DMS114 treated with DMSO at 0.1 percent for 48 hours (cell line): ENCODE data around the gene MYO1F.
"Not testable (repeated sequence)": the region's sequence is repeated elsewhere in the genome, so short reads cannot be mapped to it uniquely, and the experiment has no call there.

ENCODE experiments used
- DNase-seq: peaks from one replicate; lab custom pipeline; 2025; ENCODE audit not compliant: unreplicated experiment; lab: John Stamatoyannopoulos, UW

The MYO1F gene

DNA sequence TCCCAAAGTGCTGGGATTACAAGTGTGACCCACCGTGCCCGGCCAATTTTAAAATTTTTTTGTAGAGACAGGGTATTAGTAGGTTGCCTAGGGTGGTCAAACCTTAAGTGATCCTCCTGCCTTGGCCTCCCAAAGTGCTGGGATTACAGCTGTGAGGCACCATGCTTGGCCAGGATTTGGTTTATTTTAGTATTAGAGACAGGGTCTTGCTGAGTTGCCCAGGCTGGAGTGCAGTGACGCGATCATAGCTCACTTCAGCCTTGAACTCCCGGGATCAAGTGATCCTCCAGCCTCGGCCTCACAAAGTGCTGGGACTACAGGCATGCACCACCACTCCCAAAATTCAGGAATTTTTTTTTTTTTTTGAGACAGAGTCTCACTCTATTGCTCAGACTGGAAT, 57.9 kb downstream of the MYO1F start:
- no peak for DNase-seq

DNA sequence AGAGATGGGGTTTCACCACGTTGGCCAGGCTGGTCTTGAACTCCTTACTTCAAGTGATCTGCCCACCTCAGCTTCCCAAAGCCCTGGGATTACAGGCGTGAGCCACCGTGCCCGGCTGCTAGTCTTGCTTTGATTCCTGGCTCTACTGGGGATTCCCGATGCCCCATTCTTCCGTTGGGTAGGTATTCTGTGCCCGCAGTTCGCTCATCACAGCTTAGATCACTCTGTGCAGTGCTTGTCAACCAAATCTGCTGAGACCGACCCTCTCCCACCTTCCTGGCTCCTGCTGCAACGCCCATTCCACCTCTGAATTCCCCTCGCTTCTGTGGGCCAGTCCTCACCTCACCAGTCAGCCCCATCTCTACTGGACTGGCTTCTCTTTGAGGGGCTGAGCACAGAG, 58.7 kb downstream of the MYO1F start:
- DNase-seq = no peak

DNA sequence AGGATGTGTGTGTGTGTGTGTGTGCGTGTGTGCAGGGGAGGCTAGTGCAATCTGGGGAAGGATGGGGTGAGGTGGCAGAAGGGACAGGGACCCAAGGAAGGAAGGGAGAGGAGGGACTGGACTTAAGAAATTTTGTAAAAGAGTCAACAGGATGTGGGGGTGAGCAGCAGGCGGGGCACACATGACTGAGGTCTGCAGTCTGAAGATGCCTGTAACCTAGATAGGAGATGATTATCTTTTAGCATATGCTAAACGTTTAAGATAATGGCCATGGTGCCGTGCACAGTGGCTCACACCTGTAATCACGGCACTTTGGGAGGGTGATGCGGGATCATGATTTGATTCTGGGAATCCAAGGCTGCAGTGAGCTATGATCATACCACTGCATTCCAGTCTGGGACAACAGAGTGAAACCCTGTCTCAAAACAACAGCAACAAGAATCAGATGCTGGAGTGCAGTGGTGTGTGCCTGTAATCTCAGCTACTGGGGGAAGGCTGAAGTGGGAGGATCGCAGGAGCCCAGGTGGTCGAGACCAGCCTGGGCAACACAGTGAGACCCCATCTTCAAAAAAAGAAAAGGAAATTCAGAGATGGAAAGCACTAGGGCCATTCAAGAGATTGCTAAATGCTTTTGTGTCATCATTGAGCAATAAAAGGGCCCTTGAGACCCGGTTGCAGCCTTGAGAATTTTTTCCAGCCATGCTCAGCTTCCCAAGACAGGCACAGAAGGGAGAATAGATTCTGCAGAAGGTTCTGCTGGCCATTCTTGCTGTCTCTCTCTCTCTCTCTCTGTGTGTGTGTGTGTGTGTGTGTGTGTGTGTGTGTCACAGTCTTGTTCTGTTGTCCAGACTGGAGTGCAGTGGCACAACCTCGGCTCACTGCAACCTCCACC, 59.4 kb downstream of the MYO1F start:
- no peak for DNase-seq

DNA sequence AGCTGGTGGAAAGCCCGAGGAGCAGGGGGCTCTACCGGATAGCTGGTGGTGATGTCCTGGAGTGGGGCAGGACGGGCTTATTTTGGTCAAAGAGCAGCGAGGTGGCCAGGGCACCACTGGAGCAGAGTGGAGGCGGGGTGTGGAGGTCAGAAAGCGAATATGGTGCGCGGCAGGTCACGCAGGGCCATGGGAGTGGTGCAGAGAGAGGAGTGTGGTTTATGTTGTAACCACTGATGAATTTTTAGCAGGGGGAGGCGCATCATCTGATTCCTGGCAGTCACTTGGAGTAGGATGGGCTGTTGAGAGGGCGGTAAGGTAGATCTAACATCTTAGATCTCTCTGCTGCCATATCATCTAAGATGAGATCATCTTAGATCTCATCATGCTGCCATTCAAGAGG, 61.9 kb downstream of the MYO1F start:
- DNase-seq = no peak

DNA sequence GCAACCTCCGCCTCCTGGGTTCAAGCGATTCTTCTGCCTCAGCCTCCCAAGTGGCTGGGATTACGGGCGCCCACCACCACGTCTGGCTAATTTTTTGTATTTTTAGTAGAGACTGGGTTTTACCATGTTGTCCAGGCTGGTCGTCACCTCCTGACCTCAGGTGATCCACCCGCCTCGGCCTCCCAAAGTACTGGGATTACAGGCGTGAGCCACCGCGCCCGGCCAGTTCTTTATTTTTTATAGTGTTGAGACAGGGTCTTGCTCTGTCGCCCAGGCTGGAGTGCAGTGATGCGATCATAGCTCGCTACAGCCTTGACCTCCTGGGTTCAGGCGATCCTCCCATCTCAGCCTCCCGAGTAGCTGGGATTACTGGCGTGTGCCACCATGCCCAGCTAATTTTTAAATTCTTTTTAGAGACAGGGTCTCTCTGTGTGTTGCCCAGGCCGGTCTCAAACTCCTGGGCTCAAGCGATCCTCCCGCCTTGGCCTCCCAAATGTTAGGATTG, 62.7 kb downstream of the MYO1F start:
- DNase-seq = not testable (repeated sequence)

DNA sequence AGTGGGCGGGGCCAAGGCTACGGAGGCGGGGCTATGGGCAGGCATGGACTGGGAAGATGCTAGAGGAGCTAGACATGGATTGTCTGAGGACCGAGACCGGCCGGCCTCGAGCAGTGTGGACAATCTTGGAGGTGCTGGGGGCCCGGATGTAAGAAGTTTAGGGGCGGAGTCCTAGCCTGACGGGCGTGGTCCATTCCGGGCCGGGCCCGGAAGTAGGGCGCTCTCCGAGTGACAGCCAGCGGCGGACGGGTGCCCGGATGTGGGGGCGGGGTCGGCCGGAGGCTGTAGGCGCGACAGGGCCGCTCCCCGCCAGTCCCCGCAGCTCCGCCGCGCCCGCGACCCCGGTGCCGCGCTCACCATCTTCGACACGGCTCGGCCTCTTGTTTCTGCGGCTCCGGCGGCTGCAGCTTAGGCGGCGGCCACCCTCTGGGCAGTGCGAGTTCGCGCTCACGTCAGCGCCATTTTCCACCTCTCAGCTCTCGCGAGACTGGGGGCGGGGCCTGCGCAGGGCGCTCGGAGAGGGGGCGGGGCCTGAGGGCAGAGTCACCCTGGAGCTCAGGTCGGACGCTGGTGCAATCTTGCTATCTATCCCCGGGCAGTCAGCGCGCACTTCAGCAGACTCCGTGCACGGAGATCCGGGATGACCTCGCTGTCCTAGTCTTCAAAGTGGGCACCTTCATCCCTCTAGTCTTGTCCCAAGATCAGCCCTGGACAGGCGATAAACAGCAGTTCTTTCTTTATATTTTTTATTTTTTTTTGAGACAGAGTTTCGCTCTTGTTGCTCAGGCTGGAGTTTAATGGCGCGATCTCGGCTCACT, 63.3 kb downstream of the MYO1F start, which contains the start of gene ZNF414:
ZNF414 (minus strand) TSS at position 481 of the 818 bp plus-strand sequence; CDS start at position 360, 121 bp downstream.
- DNase-seq = peak; percentile 79

DNA sequence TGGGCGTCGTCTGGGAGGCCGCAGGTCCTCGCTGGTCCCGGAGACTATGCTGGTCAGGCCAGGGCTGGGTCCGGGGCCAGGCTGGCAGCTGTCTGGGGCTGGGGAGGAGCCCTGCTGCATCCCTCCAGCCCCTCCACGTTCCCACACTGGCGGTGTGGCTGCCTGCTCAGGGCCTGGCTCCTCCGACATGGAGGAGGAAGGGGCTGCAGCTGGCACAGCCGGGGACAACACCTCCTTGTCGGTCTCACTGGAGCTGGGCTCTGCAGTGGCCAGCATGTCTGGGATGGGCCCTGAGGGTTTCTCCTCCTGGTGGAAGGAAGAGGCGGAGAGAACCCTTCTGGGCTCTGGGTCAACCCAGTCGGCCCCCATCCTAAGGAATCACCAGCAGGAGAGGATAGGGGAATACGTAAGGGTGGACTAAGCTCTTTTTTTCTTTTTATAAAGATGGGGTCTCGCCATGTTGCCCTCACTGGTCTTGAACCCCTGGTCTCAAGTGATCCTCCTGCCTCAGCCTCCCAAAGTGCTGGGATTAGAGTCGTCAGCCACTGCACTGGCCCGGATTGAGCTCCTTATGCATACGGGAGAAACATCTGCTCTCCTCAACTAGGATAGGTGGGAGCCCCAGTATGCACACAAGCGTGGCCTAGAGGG, 64.1 kb downstream of the MYO1F start:
- DNase-seq = no peak

DNA sequence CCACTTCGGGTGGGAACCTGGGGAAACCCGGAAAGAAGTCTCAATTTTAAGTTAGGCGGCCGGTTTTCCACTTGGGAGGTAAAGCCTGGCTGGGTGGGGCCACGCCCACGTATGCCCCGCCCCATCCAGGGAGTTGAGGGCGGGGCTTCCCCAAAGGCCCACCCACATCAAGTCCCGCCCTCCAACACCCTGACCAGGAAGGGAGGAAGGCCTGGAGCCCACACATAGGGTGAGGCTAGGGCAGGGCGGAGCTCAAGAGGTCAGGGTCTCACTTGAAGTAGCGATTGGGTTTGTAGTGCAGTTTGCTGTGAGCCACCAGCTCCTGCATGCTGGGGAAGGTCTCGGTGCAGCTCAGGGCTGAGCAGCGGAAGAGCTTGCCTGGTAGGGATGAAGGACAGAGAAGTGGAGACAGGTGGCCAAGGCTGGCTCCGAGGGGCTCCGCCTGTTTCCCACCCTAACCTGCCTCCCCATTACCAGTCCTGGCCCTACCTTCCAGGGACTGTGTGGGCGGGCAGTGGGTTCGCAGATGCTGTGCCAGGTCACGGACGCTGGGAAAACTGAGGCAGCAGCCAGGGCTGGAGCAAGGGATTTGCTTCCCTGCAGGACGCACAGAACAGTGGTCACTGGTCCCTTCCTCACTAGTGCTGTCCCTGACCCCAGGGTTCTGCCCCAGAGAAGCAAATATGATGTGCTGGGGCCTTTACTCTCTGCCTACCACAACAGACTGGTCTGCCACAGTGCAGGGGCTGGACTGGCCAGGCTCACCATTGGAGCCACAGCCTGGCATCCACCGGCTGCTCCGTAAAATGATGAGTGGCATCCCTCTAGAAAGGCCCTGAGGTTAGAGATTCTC, 64.9 kb downstream of the MYO1F start:
- no peak for DNase-seq

DNA sequence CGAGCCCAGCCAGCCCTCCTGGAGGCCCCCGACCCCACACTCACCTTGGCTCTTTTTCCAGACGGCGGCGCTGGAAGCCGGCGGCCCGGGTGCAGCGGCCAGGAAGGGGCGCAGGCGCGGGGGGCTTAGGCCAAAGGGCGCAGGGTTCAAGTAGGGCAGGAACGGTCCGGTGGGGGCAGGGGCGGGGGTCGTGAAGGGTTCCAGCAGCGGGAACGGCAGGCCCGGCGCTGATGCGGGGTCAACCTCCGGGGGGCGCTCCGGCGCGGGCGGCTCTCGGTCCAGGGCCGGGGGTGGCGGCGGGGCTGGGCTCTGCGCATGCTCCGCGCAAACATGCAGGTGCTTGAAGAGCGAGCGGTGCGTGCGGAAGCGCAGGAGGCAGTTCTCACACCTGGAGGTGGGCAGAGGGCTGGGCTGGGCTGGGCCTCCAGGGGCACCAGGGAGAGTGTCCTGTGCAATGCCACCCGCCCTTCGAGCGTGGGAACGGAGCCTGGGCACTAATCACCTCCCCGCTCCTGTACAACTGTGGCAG, 65.6 kb downstream of the MYO1F start:
- DNase-seq = no peak

DNA sequence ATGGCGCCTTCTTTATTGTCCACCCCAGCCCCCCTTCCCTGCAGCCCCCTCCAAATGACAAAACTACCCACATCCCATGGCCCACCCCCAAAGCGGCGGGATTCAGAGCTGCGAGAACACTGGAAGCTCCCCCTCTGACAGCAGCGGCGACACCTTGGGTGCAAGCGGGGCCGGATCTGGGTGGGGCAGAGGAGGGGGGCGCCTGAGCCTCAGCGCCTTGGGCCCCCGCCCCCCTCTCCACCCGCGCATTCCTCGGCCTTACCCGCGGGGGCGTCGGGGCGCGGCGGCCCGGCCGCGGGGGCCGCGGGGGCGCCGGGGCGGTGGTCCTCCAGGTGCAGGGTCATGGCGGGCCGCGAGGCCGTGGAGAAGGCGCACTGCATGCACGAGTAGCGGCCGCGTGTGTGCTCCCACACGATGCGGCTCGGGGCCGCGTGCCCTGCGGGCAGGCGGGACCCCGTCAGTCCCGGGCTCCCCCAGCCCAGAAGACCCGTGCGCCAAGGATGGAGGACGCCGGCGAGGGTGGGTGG, 66.6 kb downstream of the MYO1F start:
- no peak for DNase-seq

DNA sequence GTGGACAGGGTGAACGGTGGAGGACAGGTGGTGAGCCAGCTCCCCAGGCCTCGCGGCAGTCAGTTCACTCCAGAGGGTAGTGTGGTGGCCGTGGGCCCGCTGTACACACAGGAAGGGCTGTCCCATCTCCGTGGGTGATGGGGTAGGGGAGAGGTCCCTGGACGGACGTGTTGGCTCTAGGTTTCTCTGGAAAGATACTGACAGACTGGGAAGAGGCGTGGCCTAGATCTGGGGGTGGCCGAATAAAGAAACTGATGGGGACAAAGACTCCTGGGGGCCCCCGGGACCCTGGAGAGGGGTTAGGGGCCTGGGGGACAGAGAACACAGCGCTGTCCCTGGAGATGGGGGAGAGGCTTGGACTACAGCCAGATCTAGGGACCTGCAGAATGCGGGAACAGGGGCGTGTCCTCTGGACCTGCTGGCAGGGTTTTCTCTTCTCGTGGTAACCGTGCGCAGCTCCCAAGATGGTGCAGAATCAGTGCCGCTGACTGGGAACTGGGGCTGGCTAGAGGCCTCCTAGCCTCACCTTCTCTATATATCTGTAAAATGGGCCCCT, 70.8 kb downstream of the MYO1F start:
- DNase-seq = no peak

DNA sequence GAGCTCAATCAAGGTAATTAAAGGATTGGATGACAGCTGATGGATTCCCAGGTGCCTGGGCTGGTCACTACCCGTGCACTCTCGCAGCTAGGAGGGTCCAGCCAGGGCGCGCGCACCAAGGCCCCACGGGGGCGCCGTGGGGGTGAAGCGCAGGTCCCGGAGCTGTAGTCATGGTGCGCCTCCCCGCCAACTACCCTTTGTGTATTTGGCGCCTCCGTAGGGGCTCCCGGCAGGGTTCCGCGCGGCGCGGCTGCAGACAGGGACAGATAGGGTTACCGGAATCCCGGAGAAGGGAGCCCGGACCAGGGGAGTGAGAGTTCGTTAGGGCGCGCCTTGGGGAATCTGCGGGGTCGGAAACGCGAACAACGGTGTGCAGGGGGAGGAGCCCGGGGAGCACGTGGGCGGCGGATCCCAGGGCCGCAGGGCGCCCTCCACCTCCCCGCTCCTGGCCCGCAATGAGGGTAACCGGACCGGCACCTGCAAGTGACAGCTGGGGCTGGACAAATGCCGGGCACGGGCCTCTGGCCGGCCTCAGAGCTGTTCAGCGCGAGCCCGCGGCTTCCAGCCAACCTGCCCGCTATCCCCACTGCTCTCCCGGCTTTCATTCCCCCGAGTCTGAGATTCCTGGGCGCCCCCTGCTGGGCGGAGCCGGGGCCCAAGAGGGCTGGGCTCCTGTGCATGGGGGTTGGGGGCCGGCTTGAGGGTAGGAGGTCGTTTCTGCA, 71.4 kb downstream of the MYO1F start:
- peak; percentile 55 for DNase-seq

DNA sequence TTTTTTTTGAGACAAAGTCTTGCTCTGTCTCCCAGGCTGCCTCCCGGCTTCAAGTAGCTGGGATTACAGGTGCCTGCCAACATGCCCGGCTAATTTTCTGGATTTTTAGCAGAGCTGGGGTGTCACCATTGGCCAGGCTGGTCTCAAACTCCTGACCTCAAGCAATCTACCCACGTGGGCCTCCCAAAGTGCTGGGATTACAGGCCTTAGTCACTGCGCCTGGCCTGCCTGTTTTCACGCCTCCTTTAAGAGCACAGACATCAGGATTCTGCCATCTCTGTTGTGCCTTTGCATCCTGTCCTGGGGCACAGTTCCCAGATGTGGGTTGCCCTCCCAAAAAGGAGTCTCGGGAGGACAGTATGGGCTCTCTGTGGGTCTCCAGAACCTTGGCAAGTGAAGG, 72.3 kb downstream of the MYO1F start:
- no peak for DNase-seq

DNA sequence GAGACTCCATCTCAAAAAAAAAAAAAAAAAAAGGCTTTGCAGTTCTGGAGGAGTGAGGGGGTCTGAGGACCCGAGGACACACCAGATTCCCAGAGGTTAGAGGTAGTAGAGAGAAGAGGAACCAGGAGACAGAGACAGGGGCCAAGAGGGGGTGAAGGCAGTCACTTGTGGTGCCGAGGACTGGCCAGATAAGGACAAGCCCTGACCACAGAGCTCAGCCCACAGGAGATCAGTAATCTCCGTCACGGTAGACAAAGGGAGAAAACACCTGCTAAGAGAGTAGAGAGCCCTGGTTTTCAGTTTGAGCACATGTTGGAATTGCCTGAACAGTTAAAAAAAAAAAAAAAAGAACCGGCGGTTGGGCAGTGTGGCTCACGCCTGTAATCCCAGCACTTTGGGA, 73.1 kb downstream of the MYO1F start:
- no peak for DNase-seq

DNA sequence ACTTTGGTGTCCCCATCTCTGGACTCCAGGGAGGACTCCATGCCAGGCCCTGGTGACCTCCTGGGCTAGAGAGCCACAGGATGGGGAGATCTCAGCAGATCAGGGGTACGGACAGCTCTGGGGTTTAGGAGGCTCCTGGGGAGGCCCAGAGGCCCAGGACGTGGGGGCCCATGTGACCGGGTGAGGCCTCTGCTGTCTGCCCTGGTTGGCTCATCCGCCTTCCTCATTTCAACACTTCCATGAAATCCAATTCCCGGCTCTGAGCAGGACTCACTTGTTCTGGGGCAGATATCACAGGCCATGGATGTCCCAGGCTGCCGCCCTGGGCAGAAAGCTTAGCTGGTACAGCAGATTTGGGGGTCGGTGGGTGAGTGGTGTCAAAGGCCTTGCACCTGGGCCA, 73.7 kb downstream of the MYO1F start:
- DNase-seq = no peak

DNA sequence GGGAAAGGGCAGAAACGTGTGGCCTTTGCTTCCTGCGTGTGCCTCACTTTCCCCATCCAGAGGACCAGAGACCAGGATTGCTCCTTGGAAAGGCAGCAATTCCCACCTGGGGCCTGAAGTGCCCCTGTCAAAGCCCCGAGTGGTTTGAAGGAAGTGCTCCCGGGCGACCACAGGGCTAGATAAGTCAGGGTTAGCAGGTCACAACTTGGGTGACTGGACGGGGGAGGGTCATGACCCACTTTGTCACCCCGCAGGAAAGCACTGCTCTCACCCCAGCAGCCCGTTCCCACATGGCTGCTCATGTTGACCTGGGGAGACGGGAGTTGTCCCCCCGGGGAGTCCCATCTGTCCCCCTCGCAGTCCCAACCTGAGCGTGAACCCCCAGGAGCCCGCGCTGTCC, 75.3 kb downstream of the MYO1F start:
- no peak for DNase-seq

DNA sequence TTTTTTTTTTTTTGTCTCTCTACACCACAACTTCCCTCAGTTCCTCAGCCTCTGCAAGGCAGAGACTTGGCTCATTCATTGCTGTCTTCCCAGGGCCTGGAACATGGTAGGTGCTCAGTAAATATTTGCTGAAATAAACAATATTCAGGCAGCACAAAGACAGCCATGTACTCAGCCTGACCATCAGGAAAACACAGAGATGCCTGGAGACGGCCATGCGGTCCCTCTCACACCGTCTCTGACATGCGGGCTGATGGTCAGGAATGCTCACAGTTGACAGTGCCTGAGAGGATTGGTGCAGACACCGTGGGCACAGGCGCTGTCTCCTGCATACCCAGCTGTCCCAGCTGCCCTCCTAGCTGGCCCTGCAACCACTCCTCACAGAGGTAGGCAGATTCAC, 75.7 kb downstream of the MYO1F start:
- no peak for DNase-seq

DNA sequence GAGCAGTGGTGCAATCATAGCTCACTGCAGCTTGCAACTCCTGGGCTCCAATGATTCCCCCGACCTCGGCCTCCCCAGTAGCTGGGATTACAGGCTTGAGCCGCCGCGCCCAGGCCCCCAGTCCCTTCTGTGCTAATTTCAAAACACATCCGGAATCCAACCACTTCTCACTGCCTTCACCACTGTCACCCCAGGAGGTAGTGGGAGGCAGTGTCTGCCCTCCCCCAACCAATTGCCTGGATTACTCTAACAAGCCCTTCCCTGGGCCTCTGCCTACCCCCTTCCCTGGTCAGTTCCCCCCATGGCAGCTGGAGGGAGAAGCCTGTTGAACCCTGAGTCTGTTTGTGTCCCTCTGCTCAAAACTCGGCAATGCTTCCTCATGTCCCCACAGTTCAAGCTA, 77.1 kb downstream of the MYO1F start:
- no peak for DNase-seq
